Thoracic aorta (tissue), 2 donors: ENCODE results near the gene NEDD8. TPM values are rescaled to one million over a fixed set of nuclear protein-coding genes. Genes with fewer than 3 reads are reported as not detected.

ENCODE experiments used
- ATAC-seq: fragments of 150-250 bp; one replicate; pipeline ENCODE4 v1.8.0; 2017; ENCODE audit warnings: low read depth; ENCODE audit not compliant: insufficient number of reproducible peaks, low FRiP score
- DNase-seq: peaks from one replicate; pipeline ENCODE4 v3.0.0-alpha.2; 2020; ENCODE audit warnings: low spot score
- H3K27ac ChIP-seq, 2 donors: fragments of 200-600 bp; sonication (generic); 1 replicate in 1 of 2; 2 replicates in 1 of 2; pipeline ENCODE4 v1.5.1; 2016; ENCODE audit warnings: mild to moderate bottlenecking in 2 of 2, moderate library complexity in 2 of 2
- H3K27me3 ChIP-seq: fragments of 200-600 bp; sonication (generic); replicated peaks from 2 replicates; pipeline ENCODE4 v1.6.0; 2016; ENCODE audit warnings: mild to moderate bottlenecking; ENCODE audit not compliant: insufficient read depth
- H3K36me3 ChIP-seq: fragments of 200-600 bp; sonication (generic); one replicate; pipeline ENCODE4 v1.5.1; 2016
- H3K4me1 ChIP-seq, 2 donors: fragments of 200-600 bp; sonication (generic); 1 replicate in 1 of 2; 2 replicates in 1 of 2; pipeline versions ENCODE4 v1.5.1 to v1.6.0; 2016; ENCODE audit warnings: low read depth in 2 of 2, mild to moderate bottlenecking in 1 of 2; ENCODE audit not compliant: control insufficient read depth in 1 of 2
- H3K4me3 ChIP-seq: fragments of 200-600 bp; sonication (generic); 2 replicates; pipeline ENCODE4 v1.5.1; 2016; ENCODE audit warnings: mild to moderate bottlenecking
- H3K9me3 ChIP-seq: fragments of 200-600 bp; sonication (generic); 2 replicates; pipeline ENCODE4 v1.5.1; 2016
- total RNA-seq, 2 donors: library from RNA; depleted of rRNA; stranded (reverse); fragments of >200 nt; gene quantifications; one replicate each; pipeline versions ENCODE4 v1.1.0 to v1.2.3, GENCODE V29; 2016
- TF ChIP-seq, protein P1 (sequence below): fragments of 200-600 bp; sonication (generic); IDR thresholded peaks from one replicate; pipeline ENCODE4 v1.5.1; 2019; ENCODE audit warnings: antibody characterized with exemption

Gene NEDD8
- total RNA-seq, 2 donors from 2014 or later: 76.0 to 91.4 TPM

DNA sequence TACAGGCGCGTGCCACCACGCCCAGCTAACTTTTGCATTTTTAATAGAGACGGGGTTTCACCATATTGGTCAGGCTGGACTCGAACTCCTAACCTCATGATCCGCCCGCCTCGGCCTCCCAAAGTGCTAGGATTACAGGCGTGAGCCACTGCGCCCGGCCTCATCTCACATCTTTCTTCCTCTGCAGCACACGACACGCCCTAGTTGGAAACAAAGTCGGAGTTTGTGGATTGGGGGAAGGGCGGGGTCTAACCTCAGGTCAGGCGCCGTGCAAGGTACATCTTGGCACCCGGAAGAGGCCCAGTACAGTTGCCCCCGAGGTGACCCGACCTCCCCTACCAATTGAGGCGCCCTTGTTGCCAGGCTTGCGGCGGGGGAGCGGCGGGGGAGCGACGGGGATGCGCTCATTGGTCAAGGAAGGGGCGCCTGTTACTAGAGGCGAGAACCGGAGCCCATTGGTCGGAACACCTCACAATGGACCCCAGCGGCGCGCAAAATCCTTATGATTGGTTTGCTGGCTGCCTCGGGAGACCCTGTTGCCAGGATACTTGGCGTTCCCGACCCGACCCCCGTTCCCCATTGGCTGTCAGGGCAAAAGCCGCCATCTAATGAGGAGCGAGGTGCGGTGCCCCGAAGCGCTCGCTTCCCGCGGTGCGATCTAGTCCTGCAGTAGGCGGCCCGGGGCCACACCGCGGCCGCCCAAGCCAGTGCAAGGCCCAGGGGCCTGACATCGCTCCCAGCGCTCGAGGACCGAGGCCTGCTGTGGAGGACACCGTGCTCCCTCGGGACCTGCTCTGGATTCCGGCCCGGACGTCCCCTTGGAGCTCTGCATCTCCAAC, 60.5 kb downstream of the NEDD8 start, which contains the start of gene REC8:
Gene REC8 (plus strand): TSS at position 659 of the 839 bp plus-strand sequence. CDS start 473 bp downstream, outside the sequence.
- no peaks in the 10 kb centered on the region for H3K27me3 ChIP-seq
- peaks cover 3% of the 10 kb centered on the region for H3K36me3 ChIP-seq
- DNase-seq (peak; percentile 38), ATAC-seq (no peak)
- TF ChIP-seq, protein P1, sequence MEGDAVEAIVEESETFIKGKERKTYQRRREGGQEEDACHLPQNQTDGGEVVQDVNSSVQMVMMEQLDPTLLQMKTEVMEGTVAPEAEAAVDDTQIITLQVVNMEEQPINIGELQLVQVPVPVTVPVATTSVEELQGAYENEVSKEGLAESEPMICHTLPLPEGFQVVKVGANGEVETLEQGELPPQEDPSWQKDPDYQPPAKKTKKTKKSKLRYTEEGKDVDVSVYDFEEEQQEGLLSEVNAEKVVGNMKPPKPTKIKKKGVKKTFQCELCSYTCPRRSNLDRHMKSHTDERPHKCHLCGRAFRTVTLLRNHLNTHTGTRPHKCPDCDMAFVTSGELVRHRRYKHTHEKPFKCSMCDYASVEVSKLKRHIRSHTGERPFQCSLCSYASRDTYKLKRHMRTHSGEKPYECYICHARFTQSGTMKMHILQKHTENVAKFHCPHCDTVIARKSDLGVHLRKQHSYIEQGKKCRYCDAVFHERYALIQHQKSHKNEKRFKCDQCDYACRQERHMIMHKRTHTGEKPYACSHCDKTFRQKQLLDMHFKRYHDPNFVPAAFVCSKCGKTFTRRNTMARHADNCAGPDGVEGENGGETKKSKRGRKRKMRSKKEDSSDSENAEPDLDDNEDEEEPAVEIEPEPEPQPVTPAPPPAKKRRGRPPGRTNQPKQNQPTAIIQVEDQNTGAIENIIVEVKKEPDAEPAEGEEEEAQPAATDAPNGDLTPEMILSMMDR: no peak
- H3K9me3 ChIP-seq: no peaks in the 10 kb centered on the region
- no peak within 1 kb of the TSS for H3K27ac ChIP-seq
- H3K4me1 ChIP-seq: peaks cover 0 to 13% of the 10 kb centered on the region in 2 donors
- H3K4me3 ChIP-seq: peak within 1 kb of the TSS; percentile 69

DNA sequence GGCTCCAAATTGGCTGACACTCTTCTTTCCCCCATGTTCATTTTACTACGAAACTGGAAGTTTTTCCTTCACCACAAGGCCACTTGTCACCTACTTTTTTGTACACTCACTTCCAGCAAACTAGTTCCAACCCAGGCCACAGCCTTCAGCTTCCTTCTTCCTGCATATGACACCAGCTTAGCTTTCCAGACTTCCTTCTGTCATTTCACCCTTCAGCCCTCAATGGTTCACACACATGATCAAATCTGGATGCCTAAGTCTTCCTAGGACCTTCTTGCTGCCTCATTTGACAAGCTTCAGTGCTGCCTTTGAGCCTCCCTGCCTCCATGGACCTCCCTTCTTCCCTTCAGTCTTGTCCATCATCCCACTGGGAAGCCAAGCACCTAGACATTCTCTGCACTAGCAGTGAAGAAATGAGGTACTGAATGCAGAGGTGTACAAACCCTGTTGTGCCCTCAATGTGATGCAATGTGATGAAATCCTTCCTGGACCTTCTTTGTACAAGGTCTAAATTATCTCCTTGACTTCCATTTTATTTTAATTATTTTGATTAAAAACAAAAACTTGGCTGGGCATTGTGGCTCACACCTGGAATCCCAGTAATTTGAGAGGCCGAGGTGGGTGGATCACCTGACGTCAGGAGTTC, 64.6 kb downstream of the NEDD8 start:
- DNase-seq (no peak), ATAC-seq (no peak)
- Histone ChIP-seq H3K9me3 (no peaks in the 10 kb centered on the region), H3K4me3 (no peak overlapping the region), H3K27me3 (no peaks in the 10 kb centered on the region), H3K4me1 (peaks cover 8 to 33% of the 10 kb centered on the region in 2 donors), H3K27ac (no peak overlapping the region), H3K36me3 (peaks cover 43% of the 10 kb centered on the region)
- TF ChIP-seq, protein P1: no peak

Other genes starting within 250 kb of the NEDD8 start
- gene DHRS4L2, start 243.4 kb downstream of the NEDD8 start, total RNA-seq: 1 to 10 TPM; 5.5 to 6.9 TPM
- under 1 TPM in 1 of 2 donors, not detected in 1; 0.14 TPM for gene CARMIL3, start 180.4 kb downstream of the NEDD8 start, total RNA-seq
- 1 to 10 TPM; 1.3 to 2.4 TPM for gene CPNE6, start 160.8 kb downstream of the NEDD8 start, total RNA-seq
- 10 to 100 TPM; 11.4 to 16.9 TPM for gene PCK2, start 138.1 kb downstream of the NEDD8 start, total RNA-seq
- gene DCAF11, start 117.6 kb downstream of the NEDD8 start, total RNA-seq: 10 to 100 TPM; 52.8 to 54.2 TPM
- 1 to 10 TPM in 1 of 2 donors, under 1 TPM in 1; 0.92 to 6.1 TPM for gene NRL, start 117.4 kb downstream of the NEDD8 start, total RNA-seq
- under 1 TPM in 1 of 2 donors, not detected in 1; 0.78 TPM for gene FITM1, start 101.7 kb downstream of the NEDD8 start, total RNA-seq
- gene PSME1, start 96.2 kb downstream of the NEDD8 start, total RNA-seq: 10 to 100 TPM; 61.2 to 84.5 TPM
- 10 to 100 TPM in 1 of 2 donors, 1 to 10 TPM in 1; 4.9 to 18.6 TPM for gene EMC9, start 90.8 kb downstream of the NEDD8 start, total RNA-seq
- gene PSME2, start 85.8 kb downstream of the NEDD8 start, total RNA-seq: 10 to 100 TPM; 24.6 to 28.8 TPM
- 10 to 100 TPM; 60.4 to 94.6 TPM for gene RNF31, start 84.9 kb downstream of the NEDD8 start, total RNA-seq
- gene IRF9, start 71.1 kb downstream of the NEDD8 start, total RNA-seq: 10 to 100 TPM; 74.8 to 86.1 TPM
- 10 to 100 TPM; 13.1 to 23.6 TPM for gene REC8, start 60.3 kb downstream of the NEDD8 start, total RNA-seq
- 10 to 100 TPM; 19.9 to 64.6 TPM for gene IPO4, start 43.6 kb downstream of the NEDD8 start, total RNA-seq
- 10 to 100 TPM; 51.8 to 81.9 TPM for gene TM9SF1, start 36.9 kb downstream of the NEDD8 start, total RNA-seq
- gene TSSK4, start 26.7 kb downstream of the NEDD8 start, total RNA-seq: not detected
- gene CHMP4A, start 18.9 kb downstream of the NEDD8 start, total RNA-seq: 10 to 100 TPM; 33.4 to 58.3 TPM
- 10 to 100 TPM; 15.7 to 24.0 TPM for gene MDP1, start 16.3 kb downstream of the NEDD8 start, total RNA-seq
- 10 to 100 TPM; 39.2 to 51.3 TPM for gene GMPR2, start 562 bp upstream of the NEDD8 start, total RNA-seq
- 10 to 100 TPM; 52.4 to 83.5 TPM for gene TINF2, start 10.3 kb upstream of the NEDD8 start, total RNA-seq
- under 1 TPM in 1 of 2 donors, not detected in 1; 0.21 TPM for gene TGM1, start 30.8 kb upstream of the NEDD8 start, total RNA-seq
- gene RABGGTA, start 39.2 kb upstream of the NEDD8 start, total RNA-seq: 10 to 100 TPM; 28.2 to 44.7 TPM
- 10 to 100 TPM; 25.5 to 31.4 TPM for gene DHRS1, start 67.4 kb upstream of the NEDD8 start, total RNA-seq
- 10 to 100 TPM; 15.8 to 19.2 TPM for gene NOP9, start 67.5 kb upstream of the NEDD8 start, total RNA-seq
- gene CIDEB, start 75.6 kb upstream of the NEDD8 start, total RNA-seq: 10 to 100 TPM; 10.9 to 17.3 TPM
- gene LTB4R2, start 77.8 kb upstream of the NEDD8 start, total RNA-seq: 10 to 100 TPM; 15.2 to 21.8 TPM
- gene LTB4R, start 79.1 kb upstream of the NEDD8 start, total RNA-seq: 10 to 100 TPM in 1 of 2 donors, 1 to 10 TPM in 1; 8.9 to 13.1 TPM
- gene ADCY4, start 102.7 kb upstream of the NEDD8 start, total RNA-seq: 10 to 100 TPM; 25.5 to 28.7 TPM
- 10 to 100 TPM in 1 of 2 donors, 1 to 10 TPM in 1; 6.8 to 17.9 TPM for gene RIPK3, start 107.6 kb upstream of the NEDD8 start, total RNA-seq
- 10 to 100 TPM; 62.0 to 84.5 TPM for gene NFATC4, start 135.8 kb upstream of the NEDD8 start, total RNA-seq
- 10 to 100 TPM in 1 of 2 donors, 1 to 10 TPM in 1; 9.5 to 11.6 TPM for gene NYNRIN, start 166.6 kb upstream of the NEDD8 start, total RNA-seq
- 1 to 10 TPM; 1.3 to 4.2 TPM for gene CBLN3, start 197.3 kb upstream of the NEDD8 start, total RNA-seq
- gene KHNYN, start 197.6 kb upstream of the NEDD8 start, total RNA-seq: 10 to 100 TPM; 62.8 to 71.6 TPM
- 10 to 100 TPM; 27.6 to 61.8 TPM for gene SDR39U1, start 210.4 kb upstream of the NEDD8 start, total RNA-seq